ACHN (cell line): ENCODE measurements around the gene SYT3.

Source experiments
- DNase-seq: peaks from one replicate; pipeline ENCODE4 v3.0.0-alpha.2; 2015
- in situ Hi-C: cut with HindIII; loops from 2 replicates; pipeline ENCODE4 v1.10.0; 2017; ENCODE audit warnings: low sequenced_read_pairs, low pct_ligation_motif_present, low pct_unique_long_range_greater_than_20kb

SYT3 gene

GRCh38 chr19:50639121-50640112, at the start of gene SYT3:
Gene SYT3, minus strand, starts transcription at chr19:50639881. Its CDS starts 2,470 bp downstream, at chr19:50637411.
- DNase-seq, result peak; percentile 48
- in situ Hi-C loops, result no loop called here

GRCh38 chr19:50688766-50689165, 49.1 kb upstream of the SYT3 start:
- DNase-seq, result no peak
- in situ Hi-C loops, result no loop called here

- no peak for DNase-seq
- in situ Hi-C loops, result no loop called here
Measured at GRCh38 chr19:50686310-50687032, 46.8 kb upstream of the SYT3 start.

- in situ Hi-C loops, result no loop called here
- DNase-seq, result peak; percentile 70
Measured at GRCh38 chr19:50679177-50680125, 39.8 kb upstream of the SYT3 start.

- in situ Hi-C loops, result no loop called here
- no peak for DNase-seq
Measured at GRCh38 chr19:50678323-50678722, 38.6 kb upstream of the SYT3 start.

GRCh38 chr19:50677636-50678035, 38.0 kb upstream of the SYT3 start:
- DNase-seq, result no peak
- in situ Hi-C loops, result no loop called here

GRCh38 chr19:50676625-50677197, 37.0 kb upstream of the SYT3 start:
- DNase-seq, result no peak
- in situ Hi-C loops, result no loop called here

GRCh38 chr19:50673118-50673517, 33.4 kb upstream of the SYT3 start:
- in situ Hi-C loops, result no loop called here
- DNase-seq, result no peak

GRCh38 chr19:50670102-50670380, 30.4 kb upstream of the SYT3 start:
- in situ Hi-C loops, result no loop called here
- DNase-seq, result no peak

- in situ Hi-C loops, result no loop called here
- peak; percentile 37 for DNase-seq
Measured at GRCh38 chr19:50669302-50670101, 29.8 kb upstream of the SYT3 start.

GRCh38 chr19:50668879-50669278, 29.2 kb upstream of the SYT3 start:
- in situ Hi-C loops, result no loop called here

GRCh38 chr19:50668416-50668815, 28.7 kb upstream of the SYT3 start:
- no peak for DNase-seq
- in situ Hi-C loops, result no loop called here

More at GRCh38 chr19:50668879-50669278, 29.2 kb upstream of the SYT3 start:
- no peak for DNase-seq

GRCh38 chr19:50667759-50668231, 28.1 kb upstream of the SYT3 start:
- no peak for DNase-seq
- in situ Hi-C loops, result no loop called here

GRCh38 chr19:50667177-50667758, 27.6 kb upstream of the SYT3 start:
- no peak for DNase-seq
- in situ Hi-C loops, result no loop called here

GRCh38 chr19:50666346-50667176, 26.9 kb upstream of the SYT3 start:
- in situ Hi-C loops, result no loop called here

GRCh38 chr19:50664204-50664603, 24.5 kb upstream of the SYT3 start:
- no peak for DNase-seq
- in situ Hi-C loops, result no loop called here

More at GRCh38 chr19:50666346-50667176, 26.9 kb upstream of the SYT3 start:
- DNase-seq, result no peak
